HepG2 (cell line): ENCODE results near the gene METRN. TPM values are rescaled to one million over a fixed set of nuclear protein-coding genes. Genes with fewer than 3 reads are reported as not detected.
A peak's percentile ranks its signal among the peaks of the same experiment; 100 is the strongest.

Source experiments
- ATAC-seq: fragments of 200-7000 bp; cut with Tn5 transposase; 3 replicates; pipeline ENCODE4 v1.9.1; 2020; ENCODE audit warnings: mild to moderate bottlenecking, moderate library complexity
- BruUV-seq: library from RNA; stranded (reverse); fragments of 400-500 nt; replicated peaks from 2 replicates; lab custom pipeline; 2021; lab: Mats Ljungman, UMichigan
- CTCF ChIA-PET: fragments of 300-600 bp; formaldehyde crosslinking; extraction: SDS; loops from one replicate; lab custom pipeline; 2021; ENCODE audit warnings: low total read pairs, inconsistent platforms, low intra/inter-chr PET ratio; lab: Yijun Ruan, JAX
- POLR2A ChIA-PET: fragments of 350-600 bp; sonication (Branson Sonifier 250); formaldehyde crosslinking; loops from one replicate; lab custom pipeline; 2020; ENCODE audit warnings: antibody characterized with exemption, inconsistent platforms; lab: Yijun Ruan, JAX
- DNase-seq: peaks from one replicate; pipeline ENCODE4 v3.0.0-alpha.2; 2015; ENCODE audit warnings: low spot score
- FAIRE-seq: peaks from 3 replicates; lab custom pipeline; 2011; peaks lifted over from hg19 to GRCh38; lab: Jason Lieb, UNC
- H2AFZ ChIP-seq: one replicate; pipeline ENCODE4 v1.6.1; 2011; ENCODE audit warnings: low read length, inconsistent platforms
- H3K27ac ChIP-seq: fragments of 300-600 bp; 3 replicates; pipeline ENCODE4 v1.8.0; 2011; ENCODE audit warnings: mixed run types, mild to moderate bottlenecking, mixed read lengths, low read length, inconsistent platforms; ENCODE audit not compliant: insufficient read depth; ENCODE audit errors: extremely low read length
- H3K27me3 ChIP-seq, 2 experiments: fragments of 200-600 bp in 1 of 2; 2 replicates in 1 of 2; 3 replicates in 1 of 2; pipeline versions ENCODE4 v1.6.0 to v1.8.0; 2011; ENCODE audit warnings: low read length in 2 of 2, mild to moderate bottlenecking in 2 of 2, moderate library complexity in 2 of 2, inconsistent platforms in 1 of 2; ENCODE audit not compliant: insufficient read depth in 2 of 2, control insufficient read depth in 1 of 2
- H3K36me3 ChIP-seq, 2 experiments: fragments of 200-600 bp in 1 of 2; replicated peaks in 1 of 2; 2 replicates in 1 of 2; 3 replicates in 1 of 2; pipeline versions ENCODE4 v1.5.1 to v1.8.0; 2011; ENCODE audit warnings: low read length in 2 of 2, inconsistent platforms in 1 of 2; ENCODE audit not compliant: insufficient read depth in 2 of 2, control insufficient read depth in 1 of 2
- H3K4me1 ChIP-seq: 2 replicates; pipeline ENCODE4 v1.5.1; 2012; ENCODE audit warnings: low read length, inconsistent platforms; ENCODE audit not compliant: insufficient read depth
- H3K4me2 ChIP-seq: 2 replicates; pipeline ENCODE4 v1.6.0; 2011; ENCODE audit warnings: low read depth, low read length, inconsistent platforms
- H3K4me3 ChIP-seq, 3 experiments: fragments of 200-600 bp in 1 of 3; sonication (generic), shearing (Covaris generic) in 1 of 3; replicated peaks in 1 of 3; 2 replicates each; pipeline ENCODE4 v1.5.1; 2011 to 2016; ENCODE audit warnings: low read length in 3 of 3, inconsistent platforms in 2 of 3, low read depth in 2 of 3, mild to moderate bottlenecking in 2 of 3, control low read depth in 1 of 3, mixed read lengths in 1 of 3; ENCODE audit not compliant: insufficient read depth in 1 of 3
- H3K79me2 ChIP-seq: one replicate; pipeline ENCODE4 v1.6.1; 2011; ENCODE audit warnings: low read length, inconsistent platforms; ENCODE audit not compliant: insufficient read depth
- H3K9ac ChIP-seq: 2 replicates; pipeline ENCODE4 v1.6.0; 2011; ENCODE audit warnings: mild to moderate bottlenecking, low read depth, low read length, inconsistent platforms; ENCODE audit not compliant: insufficient read depth
- H3K9me3 ChIP-seq: 2 replicates; pipeline ENCODE4 v1.5.1; 2012; ENCODE audit warnings: mild to moderate bottlenecking, low read length
- H4K20me1 ChIP-seq: 2 replicates; pipeline ENCODE4 v1.6.0; 2011; ENCODE audit warnings: inconsistent platforms, mild to moderate bottlenecking, low read length, moderate library complexity; ENCODE audit not compliant: insufficient read depth
- AGO1 ChIP-seq: fragments of 200-400 bp; formaldehyde crosslinking; IDR thresholded peaks from 2 replicates; pipeline ENCODE4 v1.6.1; 2017; ENCODE audit warnings: mild to moderate bottlenecking, low read depth, low read length, moderate library complexity; ENCODE audit not compliant: poor library complexity, severe bottlenecking
- AGO2 ChIP-seq: fragments of 200-400 bp; formaldehyde crosslinking; optimal IDR thresholded peaks from 2 replicates; pipeline ENCODE3; 2017; ENCODE audit warnings: mild to moderate bottlenecking, low read depth, low read length, moderate library complexity
- ERF ChIP-seq: IDR thresholded peaks from 2 replicates; pipeline ENCODE4 v1.6.1; 2018; ENCODE audit warnings: missing biosample characterization, missing genetic modification reagents
- FOXC1 ChIP-seq: sonication (generic); formaldehyde crosslinking; IDR thresholded peaks from 2 replicates; pipeline ENCODE4 v1.8.0; 2022; ENCODE audit warnings: mild to moderate bottlenecking, missing genetic modification reagents, borderline replicate concordance
- FOXM1 ChIP-seq: sonication (generic); formaldehyde crosslinking; IDR thresholded peaks from 2 replicates; pipeline ENCODE4 v1.5.0; 2020; ENCODE audit warnings: missing genetic modification reagents
- GTF2F1 ChIP-seq: fragments of 150-350 bp; IDR thresholded peaks from 2 replicates; pipeline ENCODE4 v1.6.1; 2014; ENCODE audit warnings: low read length
- HNF1A ChIP-seq, 2 experiments: sonication (generic) in 1 of 2; formaldehyde crosslinking in 1 of 2; IDR thresholded peaks; 2 replicates each; pipeline versions ENCODE4 v1.4.0 to v1.6.1; 2016 to 2020; ENCODE audit warnings: borderline replicate concordance in 1 of 2, low read depth in 1 of 2, mild to moderate bottlenecking in 1 of 2, missing genetic modification reagents in 1 of 2
- HNRNPL ChIP-seq: fragments of 200-400 bp; formaldehyde crosslinking; IDR thresholded peaks from 2 replicates; pipeline ENCODE4 v1.6.1; 2017; ENCODE audit warnings: mild to moderate bottlenecking, low read depth, low read length
- HNRNPLL ChIP-seq: fragments of 200-400 bp; formaldehyde crosslinking; IDR thresholded peaks from 2 replicates; pipeline ENCODE4 v1.6.1; 2017; ENCODE audit warnings: mild to moderate bottlenecking, low read depth, low read length; ENCODE audit not compliant: poor library complexity, severe bottlenecking
- MAFF ChIP-seq: IDR thresholded peaks from 2 replicates; pipeline ENCODE4 v1.6.1; 2011; ENCODE audit warnings: low read depth, low read length, improper control_type of control experiment
- RBAK ChIP-seq: sonication (generic); formaldehyde crosslinking; IDR thresholded peaks from 2 replicates; pipeline ENCODE4 v1.5.1; 2020; ENCODE audit warnings: mild to moderate bottlenecking, missing genetic modification reagents
- SOX13 ChIP-seq, 3 experiments: fragments of 450-650 bp in 1 of 3; sonication (generic) in 1 of 3; formaldehyde crosslinking in 1 of 3; IDR thresholded peaks in 2 of 3; conservative IDR thresholded peaks in 1 of 3; 2 replicates each; pipeline versions ENCODE4 v1.5.0 to v1.6.1; 2016 to 2020; ENCODE audit warnings: antibody characterized with exemption in 1 of 3, mild to moderate bottlenecking in 1 of 3, missing compliant biosample characterization in 1 of 3, missing genetic modification reagents in 1 of 3, moderate library complexity in 1 of 3
- TAF1 ChIP-seq: sonication (generic); formaldehyde crosslinking; IDR thresholded peaks from 2 replicates; pipeline ENCODE4 v1.4.0; 2020; ENCODE audit warnings: missing genetic modification reagents
- TBX2 ChIP-seq: sonication (generic); formaldehyde crosslinking; IDR thresholded peaks from 2 replicates; pipeline ENCODE4 v1.5.0; 2020; ENCODE audit warnings: missing genetic modification reagents, mild to moderate bottlenecking, borderline replicate concordance
- U2AF1 ChIP-seq: fragments of 200-400 bp; formaldehyde crosslinking; optimal IDR thresholded peaks from 2 replicates; pipeline ENCODE3; 2017; ENCODE audit warnings: mild to moderate bottlenecking, low read depth, low read length
- WIZ ChIP-seq: sonication (generic); formaldehyde crosslinking; IDR thresholded peaks from 2 replicates; pipeline ENCODE4 v1.5.1; 2020; ENCODE audit warnings: mild to moderate bottlenecking, missing genetic modification reagents
- ZBTB20 ChIP-seq: sonication (generic); formaldehyde crosslinking; IDR thresholded peaks from 2 replicates; pipeline ENCODE4 v1.8.1; 2023; ENCODE audit warnings: missing genetic modification reagents, low read depth, mild to moderate bottlenecking, borderline replicate concordance
- ZFP82 ChIP-seq: sonication (generic); formaldehyde crosslinking; IDR thresholded peaks from 2 replicates; pipeline ENCODE4 v1.5.1; 2020; ENCODE audit warnings: mild to moderate bottlenecking, missing genetic modification reagents, borderline replicate concordance
- ZKSCAN1 ChIP-seq: fragments of 150-350 bp; IDR thresholded peaks from 2 replicates; pipeline ENCODE4 v1.6.1; 2014; ENCODE audit warnings: low read length
- ZNF225 ChIP-seq: sonication (generic); formaldehyde crosslinking; IDR thresholded peaks from 2 replicates; pipeline ENCODE4 v1.4.0; 2020; ENCODE audit warnings: mild to moderate bottlenecking, missing genetic modification reagents
- ZNF343 ChIP-seq: sonication (generic); formaldehyde crosslinking; IDR thresholded peaks from 2 replicates; pipeline ENCODE4 v1.4.0; 2020; ENCODE audit warnings: mild to moderate bottlenecking, missing genetic modification reagents
- ZNF703 ChIP-seq: sonication (generic); formaldehyde crosslinking; IDR thresholded peaks from 2 replicates; pipeline ENCODE4 v1.5.1; 2020; ENCODE audit warnings: missing genetic modification reagents, mild to moderate bottlenecking, moderate library complexity, borderline replicate concordance
- WGBS: methylation state at CpG from one replicate; pipeline ENCODE4 v1.1.6; 2017; ENCODE audit warnings: low lambda C conversion rate; 5-methylcytosine and 5-hydroxymethylcytosine counted together
- in situ Hi-C: cut with HindIII; loops from 2 replicates; pipeline ENCODE4 v1.10.0; 2017; ENCODE audit warnings: low pct_unique_long_range_greater_than_20kb; ENCODE audit not compliant: extremely low pct_ligation_motif_present
- intact Hi-C: fragments of 100-400 bp; cut with micrococcal nuclease; formaldehyde crosslinking; loops from one replicate; pipeline ENCODE4 v1.10.0; 2022; ENCODE audit not compliant: unreplicated experiment
- polyA plus RNA-seq, 8 experiments: library from polyadenylated mRNA; depleted of rRNA in 3 of 8; stranded (reverse) in 7 of 8; unstranded in 1 of 8; fragments of >200 nt; fragmentation: Illumina TruSeq in 4 of 8; extraction: Trizol in 4 of 8; gene quantifications; 2 replicates each; pipeline versions ENCODE4 v1.2.1 to v1.2.3, GENCODE V29; 2011 to 2016; ENCODE audit warnings: low read depth in 4 of 8, missing spikeins in 1 of 8, mixed read lengths in 1 of 8; ENCODE audit not compliant: insufficient read depth in 1 of 8
- total RNA-seq, 5 experiments: library from RNA; depleted of rRNA; stranded (reverse); fragments of >200 nt; fragmentation: Illumina TruSeq; extraction: Trizol; gene quantifications; 2 replicates each; pipeline ENCODE4 v1.2.3, GENCODE V29; 2016; ENCODE audit warnings: low read depth in 1 of 5

Gene METRN
- total and polyA plus RNA-seq, 2 of the 13 experiments (the other 11 are each of a cell fraction or from before 2014, with no cell fraction given) = 25.5 to 46.1 TPM

GRCh38 chr16:716768-717325 lies 1.9 kb downstream of the METRN start:
- POLR2A ChIA-PET = interaction anchor here (1.2 to 2.4 kb wide), 5 partner anchors 8 to 44 kb away, joined by 7 to 14 read pairs (median 9); partner anchors contain the start of genes CCDC78, CIAO3, HAGHL and MSLN
- Histone ChIP-seq H3K9me3 (no peaks in the 10 kb centered on the region), H3K4me2 (peak overlapping the region; percentile 92; the same call in 1 of the 2 replicates), H3K4me1 (peaks cover 56% of the 10 kb centered on the region), H2AFZ (no peak overlapping the region), H3K27me3 (no peaks in the 10 kb centered on the region), H3K9ac (no peak overlapping the region), H4K20me1 (peaks cover 5% of the 10 kb centered on the region), H3K27ac (no peak overlapping the region), H3K4me3 (0 out of 6 replicates have a peak overlapping the region, but pooled peaks of 1 of the 3 experiments have one; percentile 77), H3K79me2 (peaks cover 3% of the 10 kb centered on the region), H3K36me3 (no peaks in the 10 kb centered on the region)
- DNase-seq (no peak), ATAC-seq (no peak), FAIRE-seq (no peak)
- intact Hi-C loops = no loop called here
- in situ Hi-C loops = no loop called here
- peak; percentile 7 for TF ChIP-seq HNRNPLL
- TF ChIP-seq ZKSCAN1 = no peak
- peak; percentile 23 for TF ChIP-seq AGO1
- TF ChIP-seq FOXM1 (CRISPR knock-in tag) = no peak
- no peak for TF ChIP-seq HNRNPL
- TF ChIP-seq WIZ (CRISPR knock-in tag) = no peak
- TF ChIP-seq HNF1A (IDR thresholded peaks at IDR 0.05; ENCODE audit: low read depth) = no peak
- TF ChIP-seq HNF1A (CRISPR knock-in tag; IDR thresholded peaks at IDR 0.05; ENCODE audit: borderline replicate concordance) = no peak
- TF ChIP-seq ZFP82 = no peak
- no peak for TF ChIP-seq MAFF
- TF ChIP-seq TAF1 = no peak
- TF ChIP-seq ZNF703 (CRISPR knock-in tag) = no peak
- TF ChIP-seq RBAK (CRISPR knock-in tag) = no peak
- TF ChIP-seq TBX2 (CRISPR knock-in tag) = 0 out of 2 replicates have a peak, but pooled peaks have one; percentile 3
- TF ChIP-seq ERF (CRISPR knock-in tag) = no peak
- no peak for TF ChIP-seq GTF2F1
- no peak for TF ChIP-seq FOXC1 (CRISPR knock-in tag)
- TF ChIP-seq ZNF343 = no peak
- TF ChIP-seq U2AF1 = no peak
- TF ChIP-seq AGO2 = peak; percentile 73
- no peak for TF ChIP-seq SOX13 (IDR thresholded peaks at IDR 0.05)
- TF ChIP-seq SOX13 (CRISPR knock-in tag; conservative IDR thresholded peaks at IDR 0.05 in 1 of 2, IDR thresholded peaks at IDR 0.05 in 1 of 2) = no peak
- TF ChIP-seq ZNF225 = no peak
- TF ChIP-seq ZBTB20 (CRISPR knock-in tag) = no peak
- WGBS = 96% methylated on average over 5 of the region's 29 CpGs
- BruUV-seq = no TSS peak
- CTCF ChIA-PET = no interaction called here
